NCI-H524 (cell line): ENCODE measurements around the gene TOR1A.
"Not testable (repeated sequence)": the region's sequence is repeated elsewhere in the genome, so short reads cannot be mapped to it uniquely, and the experiment has no call there.

Experiments
- DNase-seq, 2 experiments: peaks; one replicate each; lab custom pipeline; 2025; lab: John Stamatoyannopoulos, UW

TOR1A gene

GRCh38 chr9:129781981-129782380 is 42.0 kb downstream of the TOR1A start:
- no peak for DNase-seq

GRCh38 chr9:129781131-129781530 is 42.8 kb downstream of the TOR1A start:
- no peak for DNase-seq

GRCh38 chr9:129779560-129780190 is 44.3 kb downstream of the TOR1A start:
- no peak for DNase-seq

GRCh38 chr9:129778469-129778868 is 45.5 kb downstream of the TOR1A start:
- DNase-seq: no peak

GRCh38 chr9:129777769-129778130 is 46.2 kb downstream of the TOR1A start:
- DNase-seq: no peak

GRCh38 chr9:129776938-129777768 is 46.8 kb downstream of the TOR1A start:
- DNase-seq: no peak

- DNase-seq: no peak
Observed at GRCh38 chr9:129776566-129776937, 47.4 kb downstream of the TOR1A start.

- not testable (repeated sequence) for DNase-seq
Observed at GRCh38 chr9:129776096-129776495, 47.8 kb downstream of the TOR1A start.

GRCh38 chr9:129775448-129775798 is 48.5 kb downstream of the TOR1A start:
- no peak for DNase-seq

- no peak for DNase-seq
Observed at GRCh38 chr9:129774791-129775447, 49.0 kb downstream of the TOR1A start.

- no peak for DNase-seq
Observed at GRCh38 chr9:129773262-129774048, 50.5 kb downstream of the TOR1A start.

GRCh38 chr9:129770741-129771140 is 53.2 kb downstream of the TOR1A start:
- DNase-seq: no peak

GRCh38 chr9:129769669-129770068 is 54.3 kb downstream of the TOR1A start:
- DNase-seq: no peak

- no peak for DNase-seq
Observed at GRCh38 chr9:129768486-129768885, 55.5 kb downstream of the TOR1A start.

GRCh38 chr9:129765764-129766317 is 58.1 kb downstream of the TOR1A start:
- DNase-seq: no peak

- DNase-seq: no peak
Observed at GRCh38 chr9:129762985-129763926, 60.7 kb downstream of the TOR1A start.
